Activated CD4-positive, alpha-beta T cell treated with anti-CD3 and anti-CD28 coated beads for 36 hours (primary cell): Measurements from ENCODE around the gene TDRD7. TPM values are rescaled to one million over a fixed set of nuclear protein-coding genes. Genes with fewer than 3 reads are reported as not detected.
A peak's percentile ranks its signal among the peaks of the same experiment; 100 is the strongest.

Source experiments
- ATAC-seq: fragments of 200-7000 bp; cut with Tn5 transposase; one replicate; pipeline ENCODE4 v1.10.0; 2021; ENCODE audit warnings: mild to moderate bottlenecking, moderate library complexity
- CTCF ChIA-PET: fragments of 350-600 bp; sonication (Branson Sonifier 250); formaldehyde crosslinking; loops from one replicate; lab custom pipeline; 2021; ENCODE audit warnings: antibody characterized with exemption; lab: Charles Lee
- POLR2A ChIA-PET: fragments of 350-600 bp; sonication (Branson Sonifier 250); formaldehyde crosslinking; loops from one replicate; lab custom pipeline; 2021; ENCODE audit warnings: antibody characterized with exemption, inconsistent platforms; lab: Charles Lee
- DNase-seq: peaks from one replicate; pipeline ENCODE4 v3.0.0-alpha.2; 2020
- H3K27ac Mint-ChIP-seq: one replicate; pipeline ENCODE4 v1.8.0; 2021; ENCODE audit warnings: mixed read lengths
- H3K27me3 Mint-ChIP-seq: one replicate; pipeline ENCODE4 v1.8.0; 2021; ENCODE audit warnings: mixed read lengths
- H3K36me3 Mint-ChIP-seq: one replicate; pipeline ENCODE4 v1.8.0; 2021; ENCODE audit warnings: low read depth, mixed read lengths
- H3K4me1 Mint-ChIP-seq: one replicate; pipeline ENCODE4 v1.8.0; 2021; ENCODE audit warnings: mixed read lengths
- H3K4me3 Mint-ChIP-seq: one replicate; pipeline ENCODE4 v1.8.0; 2021; ENCODE audit warnings: mild to moderate bottlenecking, moderate library complexity, mixed read lengths
- H3K9me3 Mint-ChIP-seq: one replicate; pipeline ENCODE4 v1.8.0; 2021; ENCODE audit warnings: low read depth, mixed read lengths
- intact Hi-C, 2 experiments: fragments of 100-400 bp; cut with DNase I in 1 of 2; cut with micrococcal nuclease in 1 of 2; formaldehyde crosslinking; loops; one replicate each; pipeline versions ENCODE4 v1.14.2 to v1.15.1; 2022 to 2024; cut with DNase I, micrococcal nuclease
- total RNA-seq, 2 experiments: library from RNA; stranded (reverse); gene quantifications; one replicate each; pipeline ENCODE4 v1.2.3, GENCODE V29; 2021

TDRD7 gene
- total RNA-seq, 2 experiments from 2014 or later = 9.3 TPM

- DNase-seq (no peak), ATAC-seq (no peak)
- peaks cover 15% of the 10 kb centered on the region for H3K4me1 Mint-ChIP-seq
- no peaks in the 10 kb centered on the region for H3K9me3 Mint-ChIP-seq
- peaks cover 45% of the 10 kb centered on the region for H3K27me3 Mint-ChIP-seq
- CTCF ChIA-PET = interaction anchor here (0.7 to 3.0 kb wide), 6 partner anchors 10 to 114 kb away, joined by 3 to 10 read pairs (median 7); no protein-coding TSS in a partner anchor
- peaks cover 17% of the 10 kb centered on the region for H3K36me3 Mint-ChIP-seq
- H3K27ac Mint-ChIP-seq = no peak overlapping the region
- H3K4me3 Mint-ChIP-seq = peak overlapping the region; percentile 64
- POLR2A ChIA-PET = interaction anchor here (1.3 kb wide), 1 partner anchor 132 kb away, joined by 3 read pairs; the partner anchor contains the start of genes NCBP1 and TSTD2
- intact Hi-C loops = loop anchor here in 1 of 2 experiments (2.0 to 10.0 kb wide), 3 partner anchors 88 to 646 kb away; partner anchors contain the start of genes FOXE1, TDRD7 and ZNF782
These were observed 88.9 kb downstream of the TDRD7 start for GRCh38 chr9:97500765-97501176.

GRCh38 chr9:97501177-97501971, 89.5 kb downstream of the TDRD7 start, which contains the start of gene TMOD1:
Gene TMOD1, plus strand, starts transcription at chr9:97501666. Its CDS starts 22,523 bp downstream, at chr9:97524189.
- peaks cover 13% of the 10 kb centered on the region for H3K36me3 Mint-ChIP-seq

GRCh38 chr9:97501972-97502221, 90.0 kb downstream of the TDRD7 start:
- DNase-seq = no peak
- ATAC-seq = peak; percentile 49
- H3K9me3 Mint-ChIP-seq = no peaks in the 10 kb centered on the region
- POLR2A ChIA-PET = interaction anchor here (1.2 to 1.3 kb wide), 2 partner anchors 9 to 131 kb away, joined by 3 read pairs; partner anchors contain the start of genes NCBP1 and TSTD2
- peaks cover 15% of the 10 kb centered on the region for H3K4me1 Mint-ChIP-seq
- intact Hi-C loops = loop anchor here in 1 of 2 experiments (2.0 to 10.0 kb wide), 3 partner anchors 89 to 647 kb away; partner anchors contain the start of genes FOXE1, TDRD7 and ZNF782
- H3K27ac Mint-ChIP-seq = no peak overlapping the region
- H3K27me3 Mint-ChIP-seq = peaks cover 45% of the 10 kb centered on the region
- CTCF ChIA-PET = interaction anchor here (0.6 to 3.0 kb wide), 6 partner anchors 12 to 113 kb away, joined by 3 to 10 read pairs (median 4); no protein-coding TSS in a partner anchor
- H3K36me3 Mint-ChIP-seq = peaks cover 7% of the 10 kb centered on the region
- peak overlapping the region; percentile 56 for H3K4me3 Mint-ChIP-seq

More at GRCh38 chr9:97501177-97501971, 89.5 kb downstream of the TDRD7 start, which contains the start of gene TMOD1:
- intact Hi-C loops = loop anchor here in 1 of 2 experiments (2.0 to 10.0 kb wide), 3 partner anchors 89 to 647 kb away; partner anchors contain the start of genes FOXE1, TDRD7 and ZNF782
- no peak within 1 kb of the TSS for H3K27ac Mint-ChIP-seq
- ATAC-seq (peak; percentile 67), DNase-seq (peak; percentile 66)
- peaks cover 45% of the 10 kb centered on the region for H3K27me3 Mint-ChIP-seq
- ChIA-PET POLR2A (interaction anchor here (1.2 to 1.3 kb wide), 2 partner anchors 10 to 132 kb away, joined by 3 read pairs; partner anchors contain the start of genes NCBP1 and TSTD2), CTCF (interaction anchor here (0.6 to 3.0 kb wide), 7 partner anchors 10 to 114 kb away, joined by 3 to 10 read pairs (median 7); no protein-coding TSS in a partner anchor)
- H3K4me1 Mint-ChIP-seq = peaks cover 15% of the 10 kb centered on the region
- H3K4me3 Mint-ChIP-seq = peak within 1 kb of the TSS; percentile 64
- H3K9me3 Mint-ChIP-seq = no peaks in the 10 kb centered on the region

- ATAC-seq = peak; percentile 34
- Mint-ChIP-seq H3K4me1 (peaks cover 15% of the 10 kb centered on the region), H3K27ac (no peak overlapping the region), H3K9me3 (no peaks in the 10 kb centered on the region), H3K27me3 (peaks cover 45% of the 10 kb centered on the region), H3K36me3 (peaks cover 4% of the 10 kb centered on the region), H3K4me3 (peak overlapping the region; percentile 56)
- ChIA-PET CTCF (interaction anchor here (0.6 to 3.0 kb wide), 6 partner anchors 12 to 113 kb away, joined by 3 to 10 read pairs (median 4); no protein-coding TSS in a partner anchor), POLR2A (interaction anchor here (0.5 to 1.2 kb wide), 2 partner anchors 9 to 619 kb away, joined by 3 read pairs; no protein-coding TSS in a partner anchor)
- intact Hi-C loops = loop anchor here in 1 of 2 experiments (5.0 to 10.0 kb wide), 2 partner anchors 350 to 648 kb away; partner anchors contain the start of genes FOXE1 and ZNF782
- peak; percentile 17 for DNase-seq
These were observed 90.5 kb downstream of the TDRD7 start for GRCh38 chr9:97502222-97502983.

GRCh38 chr9:97502984-97503861, 91.3 kb downstream of the TDRD7 start:
- ChIA-PET POLR2A (interaction anchor here (0.5 to 1.2 kb wide), 2 partner anchors 8 to 619 kb away, joined by 3 read pairs; no protein-coding TSS in a partner anchor), CTCF (interaction anchor here (1.0 to 1.2 kb wide), 2 partner anchors 42 to 95 kb away, joined by 3 to 5 read pairs; no protein-coding TSS in a partner anchor)
- H3K4me1 Mint-ChIP-seq = peaks cover 15% of the 10 kb centered on the region
- DNase-seq = no peak
- H3K27me3 Mint-ChIP-seq = peaks cover 45% of the 10 kb centered on the region
- ATAC-seq = no peak
- H3K36me3 Mint-ChIP-seq = peaks cover 3% of the 10 kb centered on the region
- no peaks in the 10 kb centered on the region for H3K9me3 Mint-ChIP-seq
- intact Hi-C loops = loop anchor here in 1 of 2 experiments (5.0 to 10.0 kb wide), 2 partner anchors 349 to 648 kb away; partner anchors contain the start of genes FOXE1 and ZNF782
- H3K27ac Mint-ChIP-seq = no peak overlapping the region
- peak overlapping the region; percentile 38 for H3K4me3 Mint-ChIP-seq

- ATAC-seq = no peak
- ChIA-PET CTCF (interaction anchor here (1.2 kb wide), 1 partner anchor 95 kb away, joined by 5 read pairs; no protein-coding TSS in a partner anchor), POLR2A (no interaction called here)
- peaks cover 48% of the 10 kb centered on the region for H3K27me3 Mint-ChIP-seq
- peaks cover 15% of the 10 kb centered on the region for H3K4me1 Mint-ChIP-seq
- no peaks in the 10 kb centered on the region for H3K9me3 Mint-ChIP-seq
- no peak overlapping the region for H3K4me3 Mint-ChIP-seq
- no peaks in the 10 kb centered on the region for H3K36me3 Mint-ChIP-seq
- intact Hi-C loops = loop anchor here in 1 of 2 experiments (5.0 to 10.0 kb wide), 2 partner anchors 348 to 649 kb away; partner anchors contain the start of genes FOXE1 and ZNF782
- DNase-seq = no peak
- no peak overlapping the region for H3K27ac Mint-ChIP-seq
These were observed 91.9 kb downstream of the TDRD7 start for GRCh38 chr9:97503862-97504210.

GRCh38 chr9:97504381-97505216, 92.7 kb downstream of the TDRD7 start:
- DNase-seq (no peak), ATAC-seq (no peak)
- intact Hi-C loops = loop anchor here in 1 of 2 experiments (5.0 to 10.0 kb wide), 2 partner anchors 348 to 650 kb away; partner anchors contain the start of genes FOXE1 and ZNF782
- Mint-ChIP-seq H3K27ac (no peak overlapping the region), H3K9me3 (no peaks in the 10 kb centered on the region), H3K4me1 (peaks cover 15% of the 10 kb centered on the region), H3K4me3 (no peak overlapping the region), H3K36me3 (no peaks in the 10 kb centered on the region), H3K27me3 (peaks cover 46% of the 10 kb centered on the region)
- ChIA-PET POLR2A (no interaction called here), CTCF (interaction anchor here (0.5 kb wide), 1 partner anchor 94 kb away, joined by 3 read pairs; no protein-coding TSS in a partner anchor)

GRCh38 chr9:97505845-97506244, 93.9 kb downstream of the TDRD7 start:
- no peak overlapping the region for H3K4me3 Mint-ChIP-seq

GRCh38 chr9:97506306-97506705, 94.4 kb downstream of the TDRD7 start:
- H3K27me3 Mint-ChIP-seq = peaks cover 33% of the 10 kb centered on the region
- intact Hi-C loops = loop anchor here in 1 of 2 experiments (10.0 kb wide), 1 partner anchor 652 kb away; the partner anchor contains the start of gene ZNF782

More at GRCh38 chr9:97505845-97506244, 93.9 kb downstream of the TDRD7 start:
- ChIA-PET POLR2A (no interaction called here), CTCF (no interaction called here)
- Mint-ChIP-seq H3K27ac (no peak overlapping the region), H3K27me3 (peaks cover 37% of the 10 kb centered on the region), H3K9me3 (no peaks in the 10 kb centered on the region), H3K4me1 (peaks cover 18% of the 10 kb centered on the region), H3K36me3 (no peaks in the 10 kb centered on the region)
- intact Hi-C loops = loop anchor here in 1 of 2 experiments (10.0 kb wide), 1 partner anchor 651 kb away; the partner anchor contains the start of gene ZNF782
- DNase-seq = no peak
- no peak for ATAC-seq

More at GRCh38 chr9:97506306-97506705, 94.4 kb downstream of the TDRD7 start:
- ChIA-PET POLR2A (no interaction called here), CTCF (no interaction called here)
- Mint-ChIP-seq H3K4me3 (no peak overlapping the region), H3K9me3 (no peaks in the 10 kb centered on the region), H3K4me1 (peaks cover 19% of the 10 kb centered on the region), H3K36me3 (no peaks in the 10 kb centered on the region), H3K27ac (no peak overlapping the region)
- DNase-seq (no peak), ATAC-seq (no peak)
